Omental fat pad (tissue), 4 donors: ENCODE measurements around the gene IGLL5. TPM values are rescaled to one million over a fixed set of nuclear protein-coding genes. Genes with fewer than 3 reads are reported as not detected.

Source experiments
- ATAC-seq: fragments of 150-250 bp; one replicate; pipeline ENCODE4 v1.9.1; 2016; ENCODE audit warnings: mild to moderate bottlenecking, moderate library complexity; ENCODE audit not compliant: low FRiP score
- DNase-seq: peaks from one replicate; pipeline ENCODE4 v3.0.0-alpha.2; 2019; ENCODE audit warnings: low spot score
- total RNA-seq, 4 donors: library from RNA; depleted of rRNA; stranded (reverse); fragments of >200 nt; gene quantifications; one replicate each; pipeline ENCODE4 v1.1.0, GENCODE V29; 2016
- TF ChIP-seq, protein P1 (sequence below), 3 donors: fragments of 450-650 bp; IDR thresholded peaks; one replicate each; pipeline ENCODE4 v1.5.1; 2016 to 2017; ENCODE audit warnings: antibody characterized with exemption in 3 of 3, mild to moderate bottlenecking in 3 of 3, moderate library complexity in 2 of 3

The IGLL5 gene
- total RNA-seq = 1 to 10 TPM; 1.2 to 7.7 (median 1.4) TPM

DNA sequence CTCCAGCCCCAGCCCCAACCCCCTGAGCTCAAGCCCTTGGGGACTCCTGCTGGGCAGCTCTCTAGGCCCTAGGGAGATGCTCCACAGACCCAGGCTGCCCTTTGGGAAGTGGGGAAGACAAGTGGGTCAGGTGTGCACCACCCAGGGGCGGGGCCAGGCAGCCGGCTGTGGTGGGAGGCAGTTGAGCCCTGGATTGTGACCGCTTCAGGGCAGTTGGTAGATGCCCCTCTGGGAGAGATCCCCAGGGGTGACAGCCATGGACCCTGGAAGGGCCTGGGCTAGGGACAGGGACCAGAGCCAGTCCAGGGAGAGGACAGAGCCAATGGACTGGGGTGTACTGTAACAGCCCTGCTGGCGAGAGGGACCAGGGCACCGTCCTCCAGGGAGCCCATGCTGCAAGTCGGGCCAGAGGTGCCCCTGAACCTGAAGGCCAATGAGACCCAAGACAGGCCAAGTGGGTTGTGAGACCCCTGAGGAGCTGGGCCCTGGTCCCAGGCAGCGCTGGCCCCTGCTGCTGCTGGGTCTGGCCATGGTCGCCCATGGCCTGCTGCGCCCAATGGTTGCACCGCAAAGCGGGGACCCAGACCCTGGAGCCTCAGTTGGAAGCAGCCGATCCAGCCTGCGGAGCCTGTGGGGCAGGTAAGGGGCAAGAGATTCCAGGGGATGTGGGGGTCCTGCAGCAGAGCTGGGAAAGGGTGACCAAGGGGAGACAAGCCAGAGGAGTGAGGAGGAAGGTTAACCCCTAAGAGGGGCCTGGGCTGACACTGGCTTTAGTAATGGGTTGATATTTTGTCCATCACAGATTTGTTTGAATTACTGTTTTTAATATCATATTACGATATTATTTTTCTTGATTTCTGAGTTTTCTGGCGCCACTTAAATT, at the start of gene IGLL5:
Gene IGLL5 (plus strand): TSS at position 196 of the 883 bp plus-strand sequence. CDS start 238 bp downstream, at position 434.
- no peak for ATAC-seq
- TF ChIP-seq, protein P1, sequence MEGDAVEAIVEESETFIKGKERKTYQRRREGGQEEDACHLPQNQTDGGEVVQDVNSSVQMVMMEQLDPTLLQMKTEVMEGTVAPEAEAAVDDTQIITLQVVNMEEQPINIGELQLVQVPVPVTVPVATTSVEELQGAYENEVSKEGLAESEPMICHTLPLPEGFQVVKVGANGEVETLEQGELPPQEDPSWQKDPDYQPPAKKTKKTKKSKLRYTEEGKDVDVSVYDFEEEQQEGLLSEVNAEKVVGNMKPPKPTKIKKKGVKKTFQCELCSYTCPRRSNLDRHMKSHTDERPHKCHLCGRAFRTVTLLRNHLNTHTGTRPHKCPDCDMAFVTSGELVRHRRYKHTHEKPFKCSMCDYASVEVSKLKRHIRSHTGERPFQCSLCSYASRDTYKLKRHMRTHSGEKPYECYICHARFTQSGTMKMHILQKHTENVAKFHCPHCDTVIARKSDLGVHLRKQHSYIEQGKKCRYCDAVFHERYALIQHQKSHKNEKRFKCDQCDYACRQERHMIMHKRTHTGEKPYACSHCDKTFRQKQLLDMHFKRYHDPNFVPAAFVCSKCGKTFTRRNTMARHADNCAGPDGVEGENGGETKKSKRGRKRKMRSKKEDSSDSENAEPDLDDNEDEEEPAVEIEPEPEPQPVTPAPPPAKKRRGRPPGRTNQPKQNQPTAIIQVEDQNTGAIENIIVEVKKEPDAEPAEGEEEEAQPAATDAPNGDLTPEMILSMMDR (IDR thresholded peaks at IDR 0.05) = no peak
- no peak for DNase-seq

DNA sequence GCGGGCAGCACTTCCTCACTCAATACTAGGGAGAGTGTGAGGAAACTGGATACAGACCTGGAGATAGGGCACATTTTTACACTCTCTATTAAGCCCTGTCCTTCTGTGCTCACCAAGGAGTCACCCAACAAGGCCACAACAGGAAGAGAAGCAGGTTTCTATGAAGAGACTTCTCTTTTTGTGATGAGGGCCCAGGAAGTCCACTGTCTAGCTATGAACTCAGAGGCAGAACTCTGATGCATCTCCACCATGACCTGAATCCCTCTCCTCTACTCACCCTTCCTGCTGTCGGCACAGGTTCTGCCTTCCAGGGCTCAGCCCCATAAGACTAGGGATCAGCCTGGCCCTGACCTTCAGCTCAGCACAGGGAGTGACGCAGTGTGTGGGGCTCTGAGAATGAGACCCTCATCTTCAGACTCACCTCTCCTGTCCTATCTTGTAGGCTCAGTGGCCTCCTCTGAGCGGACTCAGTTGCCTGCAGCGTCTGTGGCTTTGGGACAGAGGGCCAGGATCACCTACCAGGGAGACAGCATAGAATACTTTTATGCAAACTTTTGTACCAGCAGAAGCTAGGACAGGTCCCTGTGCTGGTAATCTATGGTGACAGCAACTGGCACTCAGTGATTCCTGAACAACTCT, 49.3 kb upstream of the IGLL5 start:
- TF ChIP-seq, protein P1 (IDR thresholded peaks at IDR 0.05) = no peak
- DNase-seq = no peak
- ATAC-seq = no peak

DNA sequence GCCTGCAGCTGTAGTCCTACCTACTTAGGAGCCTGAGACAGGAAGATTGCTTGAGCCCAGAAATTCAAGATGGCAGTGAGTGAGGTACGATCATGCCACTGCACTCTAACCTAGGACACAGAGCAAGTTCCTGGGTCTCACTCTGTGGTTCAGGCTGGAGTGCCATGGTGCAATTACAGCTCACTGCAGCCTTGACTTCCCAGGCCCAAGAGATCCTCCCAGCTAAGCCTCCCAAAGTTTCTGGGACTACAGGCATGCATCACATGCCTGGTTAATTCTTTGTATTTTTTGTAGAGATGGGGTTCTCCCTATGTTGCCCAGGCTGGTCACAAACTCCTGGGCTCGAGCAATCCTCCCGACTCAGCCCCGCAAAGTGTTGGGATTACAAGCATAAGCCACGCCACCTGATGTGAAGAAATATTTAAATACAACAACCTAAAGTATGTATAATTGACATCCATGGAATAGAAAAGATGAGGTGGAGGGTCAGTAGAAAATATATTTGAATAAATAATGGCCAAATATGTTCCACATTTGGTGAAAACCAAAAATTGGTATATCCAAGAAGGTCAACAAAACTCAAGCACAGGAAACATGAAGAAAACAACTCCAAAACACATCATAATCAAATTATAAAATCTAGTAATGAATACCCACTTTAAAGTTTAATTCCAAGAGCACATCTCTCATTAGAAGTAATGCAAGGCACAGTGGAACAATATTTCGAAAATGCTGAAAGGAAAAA, 47.9 kb upstream of the IGLL5 start:
- TF ChIP-seq, protein P1 (IDR thresholded peaks at IDR 0.05) = no peak
- ATAC-seq (no peak), DNase-seq (no peak)

DNA sequence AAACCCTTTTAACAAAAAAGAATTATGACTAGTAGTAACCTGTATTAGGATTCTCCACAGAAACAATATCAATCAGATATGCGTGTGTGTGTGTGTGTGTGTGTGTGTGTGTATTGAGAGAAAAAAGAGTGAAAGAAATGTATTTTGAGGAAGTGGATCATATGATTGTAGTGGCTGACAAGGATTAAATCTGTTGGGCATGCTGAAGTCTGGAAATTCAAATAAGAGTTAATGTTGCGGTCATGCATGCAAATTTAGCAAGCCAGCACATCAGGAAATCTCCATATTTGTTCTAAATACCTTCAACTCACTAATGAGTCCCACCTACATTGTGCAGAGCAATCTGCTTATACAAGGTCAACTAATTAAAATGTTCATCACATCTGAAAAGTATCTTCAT, 46.8 kb upstream of the IGLL5 start:
- ATAC-seq (no peak), DNase-seq (no peak)
- TF ChIP-seq, protein P1 (IDR thresholded peaks at IDR 0.05) = no peak

DNA sequence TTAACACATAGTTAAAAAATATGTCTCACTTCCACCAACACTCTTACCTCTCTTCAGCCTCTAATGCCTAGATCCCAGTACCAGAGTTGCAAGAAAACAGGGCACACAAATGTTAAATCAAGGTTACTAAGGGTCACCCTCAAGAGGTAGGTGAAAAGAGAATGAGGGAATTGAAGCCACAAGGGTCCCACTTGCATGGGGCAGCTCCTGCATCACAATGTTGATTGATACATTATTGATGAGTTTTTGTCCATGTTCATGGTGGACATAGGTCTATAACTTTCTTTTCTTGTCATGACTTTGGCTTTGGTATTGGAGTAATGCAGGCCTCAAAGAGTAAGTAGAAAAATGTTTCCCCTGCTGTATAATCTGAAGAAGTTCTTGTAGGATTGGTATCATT, 46.0 kb upstream of the IGLL5 start:
- TF ChIP-seq, protein P1 (IDR thresholded peaks at IDR 0.05) = no peak
- ATAC-seq (no peak), DNase-seq (no peak)

DNA sequence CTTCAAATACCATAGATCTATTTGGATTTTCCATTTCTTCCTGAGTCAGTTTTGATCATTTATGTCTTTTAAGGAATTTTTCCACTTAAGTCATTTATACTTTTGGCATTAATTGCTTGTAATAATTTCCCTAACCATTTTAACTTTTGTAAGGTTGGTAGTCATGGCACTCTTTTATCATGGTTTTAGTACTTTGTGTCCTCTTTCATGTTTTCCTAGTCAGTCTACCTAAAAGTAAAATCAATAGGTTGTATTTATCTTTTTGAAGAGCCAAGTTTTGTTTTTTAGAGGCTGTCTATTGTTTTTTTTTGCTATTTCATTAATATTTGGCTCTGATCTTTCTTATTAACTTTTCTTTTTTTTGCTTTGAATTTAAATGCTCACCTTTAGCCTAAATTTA, 45.5 kb upstream of the IGLL5 start:
- TF ChIP-seq, protein P1 (IDR thresholded peaks at IDR 0.05) = no peak
- DNase-seq (no peak), ATAC-seq (no peak)
